GM19397 (cell line): ENCODE measurements around the gene RPEL1.
"Not testable (repeated sequence)": the region's sequence is repeated elsewhere in the genome, so short reads cannot be mapped to it uniquely, and the experiment has no call there.

Source experiments
- ATAC-seq: cut with Tn5 transposase; IDR thresholded peaks from one replicate; pipeline ENCODE4 v1.9.1; 2021; ENCODE audit warnings: mild to moderate bottlenecking, moderate library complexity; ENCODE audit not compliant: unreplicated experiment

RPEL1 gene

GRCh38 chr10:103245587-103245986 lies at the start of gene RPEL1:
TSS of gene RPEL1 (plus strand) at chr10:103245887. CDS start at chr10:103245997, 110 bp downstream.
- ATAC-seq: not testable (repeated sequence)

GRCh38 chr10:103196516-103196915 lies 49.2 kb upstream of the RPEL1 start:
- ATAC-seq: no peak

DNA sequence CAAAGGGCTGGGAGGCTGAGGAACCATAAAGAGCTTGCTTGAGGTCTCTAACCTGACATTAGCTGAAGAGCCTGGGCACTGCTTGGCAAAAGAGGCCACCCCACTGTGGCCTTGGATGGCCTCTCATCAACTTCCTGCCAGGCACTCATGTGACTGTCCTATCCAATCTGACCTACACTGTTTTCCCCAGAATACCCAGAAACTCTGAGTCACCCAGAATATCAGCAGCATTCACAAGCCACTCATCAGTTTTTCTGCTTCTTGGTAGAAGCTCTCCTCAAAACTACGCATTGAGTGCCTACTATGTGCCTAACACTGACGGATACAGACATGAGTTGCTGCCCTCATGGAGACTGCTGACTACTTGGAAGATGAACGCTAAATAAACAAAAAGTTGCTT lies 48.5 kb upstream of the RPEL1 start:
- ATAC-seq: no peak

DNA sequence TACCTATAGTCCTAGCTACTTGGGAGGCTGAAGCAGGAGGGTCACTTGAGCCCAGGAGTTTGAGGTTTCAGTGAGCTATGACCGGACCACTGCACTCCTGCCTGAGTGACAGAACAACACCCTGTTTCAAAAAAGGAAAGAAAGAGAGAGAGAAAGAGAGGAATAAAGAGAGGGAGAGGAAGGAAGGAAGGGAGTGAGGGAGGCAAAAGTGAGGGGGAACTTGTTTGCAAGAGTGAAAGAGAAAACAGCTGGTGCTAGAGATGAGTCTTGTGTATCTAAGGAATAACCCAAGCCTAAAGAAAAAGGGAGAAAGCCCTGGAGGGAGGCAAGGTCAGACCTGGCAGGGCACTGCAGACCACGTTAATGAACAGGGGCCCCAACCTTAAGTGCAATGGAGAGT lies 47.8 kb upstream of the RPEL1 start:
- ATAC-seq: no peak

DNA sequence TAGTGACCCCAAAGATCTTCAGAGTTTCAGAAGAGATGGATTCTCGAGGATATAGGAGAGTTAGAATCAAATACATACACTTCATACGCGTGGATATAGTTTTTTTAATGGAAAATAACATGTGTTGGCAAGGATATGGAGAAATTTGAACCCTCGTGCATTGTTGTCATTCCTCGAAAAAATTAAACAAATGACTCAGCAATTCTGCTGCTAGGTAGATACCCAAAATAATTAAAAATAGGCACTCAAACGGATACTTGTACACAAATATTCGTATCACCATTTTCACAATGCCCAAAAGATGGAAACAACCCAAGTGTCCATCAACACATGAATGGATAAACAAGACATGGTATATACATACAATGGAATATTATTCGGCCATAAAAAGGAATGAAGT lies 47.0 kb upstream of the RPEL1 start:
- ATAC-seq: no peak

GRCh38 chr10:103199488-103199887 lies 46.2 kb upstream of the RPEL1 start:
- ATAC-seq: no peak

DNA sequence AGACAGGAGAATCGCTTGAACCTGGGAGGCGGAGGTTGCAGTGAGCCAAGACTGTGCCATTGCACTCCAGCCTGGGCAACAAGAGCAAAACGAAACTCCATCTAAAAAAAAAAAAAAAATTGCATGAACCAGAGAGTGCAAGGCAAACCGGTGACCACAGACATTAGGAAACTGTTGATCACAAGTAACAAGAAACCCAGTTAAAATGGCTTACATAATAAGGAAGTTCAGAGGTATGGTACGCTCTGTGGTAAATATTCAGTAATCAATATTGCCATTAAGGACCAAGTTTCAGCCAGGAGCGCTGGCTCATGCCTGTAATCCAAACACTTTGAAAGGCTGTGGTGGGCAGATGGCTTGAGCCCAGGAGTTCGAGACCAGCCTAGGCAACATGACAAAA lies 43.4 kb upstream of the RPEL1 start:
- no peak for ATAC-seq

DNA sequence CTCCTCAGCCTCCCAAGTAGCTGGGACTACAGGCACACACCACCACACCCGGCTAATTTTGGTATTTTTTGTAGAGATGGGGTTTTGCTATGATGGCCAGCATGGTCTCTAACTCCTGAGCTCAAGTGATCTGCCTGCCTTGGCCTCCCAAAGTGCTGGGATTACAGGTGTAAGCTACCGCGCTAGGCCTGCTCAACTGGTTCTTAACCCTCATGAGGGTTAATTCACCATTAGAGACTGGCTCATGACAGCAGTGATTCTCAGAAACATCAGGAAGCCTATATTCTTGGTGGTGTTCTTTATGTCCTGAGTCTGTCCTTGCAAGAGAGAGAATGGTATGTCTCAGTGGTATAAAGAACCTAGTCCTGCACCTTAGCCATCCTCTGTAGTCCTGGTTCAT lies 42.2 kb upstream of the RPEL1 start:
- ATAC-seq: no peak

DNA sequence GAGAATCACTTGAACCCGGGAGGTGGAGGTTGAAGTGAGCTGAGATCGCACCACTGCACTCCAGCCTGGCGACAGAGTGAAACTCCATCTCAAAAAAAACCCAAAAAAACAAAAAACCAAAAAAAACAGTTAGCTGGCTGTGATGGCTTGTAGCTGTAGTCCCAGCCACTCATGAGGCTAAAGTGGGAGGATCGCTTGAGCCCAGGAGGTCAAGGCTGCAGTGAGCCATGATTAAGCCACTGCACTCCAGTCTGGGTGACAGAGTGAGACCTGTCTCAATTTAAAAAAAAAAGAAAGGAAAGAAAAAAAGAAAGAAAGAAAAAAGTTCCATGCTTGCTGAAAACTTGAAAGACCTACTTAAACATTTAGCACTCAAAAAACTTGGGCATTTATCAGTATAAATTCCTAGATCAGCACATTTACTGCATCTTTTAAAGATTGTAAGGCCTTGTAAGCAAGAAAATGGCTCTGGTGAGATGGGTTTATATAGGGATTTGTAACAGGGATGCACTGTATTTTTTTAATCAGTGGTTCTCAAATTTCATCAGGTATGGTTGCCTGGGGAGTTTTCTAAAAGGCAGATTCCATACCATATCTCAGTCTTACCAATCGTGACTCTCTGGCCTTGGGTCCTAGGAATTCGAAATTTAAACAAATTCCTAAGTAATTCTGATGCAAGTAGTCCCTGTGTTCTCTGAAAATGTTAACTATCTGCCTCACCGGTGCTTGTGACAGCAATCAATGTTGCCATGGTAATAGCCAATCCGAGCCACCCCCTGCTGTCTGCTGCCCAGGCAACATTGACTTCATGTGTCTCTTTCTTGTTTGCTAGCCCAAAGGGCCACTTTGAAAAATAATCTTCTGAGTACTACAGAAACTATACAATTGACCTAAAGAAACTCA lies 41.1 kb upstream of the RPEL1 start:
- ATAC-seq: no peak

DNA sequence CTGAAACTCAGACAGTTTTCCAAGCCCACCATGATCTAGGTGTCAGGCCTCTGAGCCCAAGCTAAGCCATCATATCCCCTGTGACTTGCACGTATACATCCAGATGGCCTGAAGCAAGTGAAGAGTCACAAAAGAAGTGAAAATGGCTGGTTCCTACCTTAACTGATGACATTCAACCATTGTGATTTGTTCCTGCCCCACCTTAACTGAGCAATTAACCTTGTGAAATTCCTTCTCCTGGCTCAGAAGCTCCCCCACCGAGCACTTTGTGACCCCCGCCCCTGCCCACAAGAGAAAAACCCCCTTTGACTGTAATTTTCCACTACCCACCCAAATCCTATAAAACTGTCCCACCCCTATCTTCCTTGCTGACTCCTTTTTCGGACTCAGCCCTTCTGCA lies 40.3 kb upstream of the RPEL1 start:
- not testable (repeated sequence) for ATAC-seq

DNA sequence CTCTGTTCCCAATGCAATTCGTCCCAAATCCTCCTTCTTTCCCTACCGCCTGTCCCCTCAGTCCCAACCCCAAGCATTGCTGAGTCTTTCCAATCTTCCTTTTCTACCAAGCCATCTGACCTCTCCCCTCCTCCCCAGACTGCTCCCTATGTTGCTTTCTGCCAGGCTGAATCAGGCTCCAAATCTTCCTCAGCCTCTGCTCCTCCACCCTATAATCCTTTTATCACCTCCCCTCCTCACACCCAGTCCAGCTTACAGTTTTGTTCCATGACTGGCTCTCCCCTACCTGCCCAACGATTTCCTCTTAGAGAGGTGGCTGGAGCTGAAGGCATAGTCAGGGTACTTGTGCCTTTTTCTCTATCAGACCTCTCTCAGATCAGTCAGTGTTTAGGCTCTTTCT lies 39.0 kb upstream of the RPEL1 start:
- ATAC-seq: not testable (repeated sequence)

DNA sequence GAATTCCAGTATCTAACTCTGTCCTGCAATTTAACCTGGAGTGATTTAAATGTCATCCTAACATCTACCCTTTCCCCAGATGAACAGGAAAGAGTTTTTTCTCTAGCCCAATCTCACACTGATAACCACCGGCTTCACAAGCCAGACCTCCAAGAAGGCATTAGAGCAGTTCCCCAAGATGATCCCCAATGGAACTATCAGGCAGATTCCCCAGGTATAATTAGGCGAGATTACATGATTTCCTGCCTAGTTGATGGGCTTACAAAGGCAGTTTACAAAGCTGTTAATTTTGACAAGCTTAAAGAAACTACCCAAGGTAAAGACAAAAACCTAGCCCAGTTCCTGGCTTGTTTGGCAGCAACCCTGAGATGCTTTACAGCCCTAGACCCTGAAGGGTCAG lies 38.5 kb upstream of the RPEL1 start:
- ATAC-seq: no peak

DNA sequence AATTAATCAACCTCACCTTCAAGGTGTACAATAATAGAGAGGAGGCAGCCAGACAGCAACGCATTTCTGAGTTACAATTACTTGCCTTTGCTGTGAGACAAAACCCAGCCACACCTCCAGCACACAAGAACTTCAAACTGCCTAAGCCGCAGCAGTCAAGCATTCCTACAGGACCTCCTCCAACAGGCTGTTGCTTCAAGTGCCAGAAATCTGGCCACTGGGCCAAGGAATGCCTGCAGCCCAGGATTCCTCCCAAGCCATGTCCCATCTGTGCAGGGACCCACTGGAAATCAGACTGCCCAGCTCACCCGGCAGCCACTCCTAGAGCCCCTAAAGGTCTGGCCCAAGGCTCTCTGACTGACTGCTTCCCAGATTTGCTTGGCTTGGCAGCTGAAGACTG lies 38.0 kb upstream of the RPEL1 start:
- ATAC-seq: not testable (repeated sequence)

DNA sequence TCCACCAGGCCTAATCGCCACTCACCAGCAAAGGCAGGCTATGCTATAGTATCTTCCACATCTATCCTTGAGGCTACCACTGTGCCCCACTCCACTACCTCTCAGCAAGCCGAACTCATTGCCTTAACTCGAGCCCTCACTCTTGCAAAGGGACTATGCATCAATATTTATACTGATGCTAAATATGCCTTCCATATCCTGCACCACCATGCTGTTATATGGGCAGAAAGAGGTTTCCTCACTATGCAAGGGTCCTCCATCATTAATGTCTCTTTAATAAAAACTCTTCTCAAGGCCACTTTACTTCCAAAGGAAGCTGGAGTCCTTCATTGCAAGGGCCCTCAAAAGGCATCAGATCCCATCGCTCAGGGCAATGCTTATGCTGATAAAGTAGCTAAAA lies 35.4 kb upstream of the RPEL1 start:
- not testable (repeated sequence) for ATAC-seq

DNA sequence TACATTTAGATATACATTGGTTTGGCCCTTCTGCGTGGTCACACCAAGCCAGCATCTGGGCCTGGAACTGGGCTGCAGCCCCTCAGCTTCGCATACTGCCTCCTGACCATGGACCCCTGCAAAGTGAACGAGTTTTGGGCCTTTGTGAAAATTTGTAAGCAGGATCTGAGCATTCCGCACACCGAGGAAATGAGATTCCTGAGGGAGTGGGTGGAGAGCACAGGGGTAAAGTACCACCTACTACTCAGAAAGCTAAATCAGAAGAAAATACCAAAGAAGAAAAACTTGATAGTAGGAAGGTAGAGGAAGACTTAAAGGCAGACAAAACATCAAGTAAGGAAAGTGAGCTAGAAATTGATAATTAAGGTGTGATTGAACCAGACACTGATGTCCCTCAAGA lies 30.1 kb upstream of the RPEL1 start:
- no peak for ATAC-seq

DNA sequence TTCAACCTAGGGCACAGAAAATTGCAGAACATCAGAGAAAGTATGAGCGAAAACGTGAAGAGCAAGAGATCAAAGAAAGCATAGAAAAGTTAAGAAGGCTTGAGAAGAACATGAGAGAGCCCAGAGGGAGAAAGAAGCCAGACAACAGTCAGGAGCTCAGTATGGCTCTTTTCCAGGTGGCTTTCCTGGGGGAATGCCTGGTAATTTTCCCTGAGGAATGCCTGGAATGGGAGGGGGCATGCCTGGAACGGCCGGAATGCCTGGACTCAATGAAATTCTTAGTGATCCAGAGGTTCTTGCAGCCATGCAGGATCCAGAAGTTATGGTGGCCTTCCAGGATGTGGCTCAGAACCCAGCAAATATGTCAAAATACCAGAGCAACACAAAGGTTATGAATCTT lies 29.3 kb upstream of the RPEL1 start:
- not testable (repeated sequence) for ATAC-seq

DNA sequence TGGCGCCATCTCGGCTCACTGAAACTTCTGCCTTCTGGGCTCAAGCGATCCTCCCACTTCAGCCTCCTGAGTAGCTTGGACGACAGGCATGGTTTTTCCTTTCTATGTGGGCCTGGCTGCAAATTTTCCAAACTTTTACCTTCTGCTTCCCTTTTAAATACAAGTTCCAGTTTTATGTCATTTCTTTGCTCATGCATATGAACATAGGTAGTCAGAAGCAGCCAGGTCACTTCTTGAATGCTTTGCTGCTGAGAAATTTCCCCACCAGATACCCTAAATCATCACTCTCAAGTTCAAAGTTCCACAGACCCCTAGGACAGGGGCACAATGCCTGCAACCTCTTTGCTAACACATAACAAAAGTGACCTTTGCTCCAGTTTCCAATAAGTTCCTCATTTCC lies 21.6 kb upstream of the RPEL1 start:
- no peak for ATAC-seq

- not testable (repeated sequence) for ATAC-seq
Measured at GRCh38 chr10:103224721-103225120, 21.0 kb upstream of the RPEL1 start.

DNA sequence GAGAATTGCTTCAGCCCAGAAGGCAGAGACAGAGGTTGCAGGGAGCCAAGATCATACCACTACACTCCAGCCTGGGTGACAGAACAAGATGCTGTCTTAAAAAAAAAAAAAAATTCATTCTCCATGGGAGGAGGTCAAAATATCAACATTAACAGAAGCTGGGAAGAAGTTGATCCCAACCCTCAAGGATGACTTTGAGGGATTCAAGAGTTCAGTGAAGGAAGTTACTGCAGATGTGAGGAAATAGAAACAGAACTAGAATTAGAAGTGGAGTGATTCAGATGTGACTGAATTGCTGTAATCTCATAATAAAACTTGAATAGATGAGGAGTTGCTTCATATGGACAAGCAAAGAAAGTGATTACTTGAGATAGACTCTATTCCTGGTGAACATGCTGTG lies 19.7 kb upstream of the RPEL1 start:
- ATAC-seq: no peak

DNA sequence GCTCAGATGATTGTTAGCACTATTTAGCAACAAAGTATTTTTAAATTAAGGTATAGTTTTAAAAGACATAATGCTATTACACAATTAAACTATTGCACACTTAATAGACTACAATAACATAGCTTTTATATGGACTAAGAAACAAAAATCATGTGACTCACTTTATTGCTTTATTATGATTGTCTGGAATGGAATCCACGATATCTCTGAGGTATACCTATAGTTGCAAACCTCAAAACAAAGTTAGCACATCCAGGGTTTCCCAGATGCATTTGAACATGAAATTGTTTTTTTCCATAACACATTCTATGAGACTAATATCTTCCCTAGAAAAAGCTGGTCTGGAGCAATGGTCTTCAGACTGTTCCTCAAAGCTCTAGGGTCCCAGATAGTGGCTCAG lies 18.3 kb upstream of the RPEL1 start:
- no peak for ATAC-seq

DNA sequence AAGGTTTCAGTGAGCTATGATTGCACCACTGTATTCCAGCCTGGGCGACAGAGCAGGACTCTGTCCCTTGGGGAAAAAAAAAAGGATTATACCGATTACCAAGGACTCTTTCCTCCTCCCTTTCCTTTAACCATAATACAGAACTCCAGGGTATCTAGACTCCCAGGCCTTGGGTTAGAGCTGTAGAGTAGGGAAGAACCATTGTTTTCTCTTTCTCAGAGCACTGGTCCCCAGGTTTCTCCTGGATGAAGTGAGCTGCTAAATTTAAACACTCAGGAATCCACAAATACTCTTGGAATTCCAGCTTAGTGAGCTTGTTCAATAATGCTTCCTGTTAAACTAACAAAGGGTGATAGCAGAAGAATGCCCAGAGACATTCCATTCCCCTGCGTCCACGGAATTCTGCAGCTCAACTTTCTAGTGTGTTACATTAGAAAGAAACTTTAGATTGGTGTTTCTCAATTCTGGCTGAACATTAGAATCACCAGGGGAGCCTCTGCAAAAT lies 14.6 kb upstream of the RPEL1 start:
- ATAC-seq: no peak

DNA sequence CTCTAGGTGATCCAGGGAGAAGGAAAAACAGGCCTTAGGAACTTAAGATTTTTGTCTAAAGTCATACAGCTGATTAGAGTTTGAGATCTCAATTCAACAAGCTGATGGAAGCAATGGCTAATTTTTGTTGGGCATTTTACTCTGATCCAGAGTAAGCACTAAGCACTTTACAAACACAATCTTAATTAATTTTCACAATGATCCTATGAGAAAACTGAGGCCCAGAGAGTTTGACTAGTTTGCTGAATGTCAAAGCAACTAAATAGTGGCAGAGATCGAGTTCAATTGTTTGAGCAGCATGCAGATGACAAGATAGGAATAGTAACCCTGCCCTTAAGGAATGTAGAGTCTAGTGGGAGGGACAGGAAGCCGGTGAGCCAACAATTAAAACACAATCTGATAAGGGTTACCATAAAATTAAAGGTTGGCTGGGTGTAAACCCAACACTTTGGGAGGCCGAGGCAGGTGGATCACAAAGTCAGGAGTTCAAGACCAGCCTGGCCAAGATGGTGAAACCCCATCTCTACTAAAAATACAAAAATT lies 13.5 kb upstream of the RPEL1 start:
- ATAC-seq: no peak
